Osteoblast (primary cell): ENCODE data around the gene HM13. TPM values are rescaled to one million over a fixed set of nuclear protein-coding genes. Genes with fewer than 3 reads are reported as not detected.
A peak's percentile ranks its signal among the peaks of the same experiment; 100 is the strongest.
"Not testable (repeated sequence)": the region's sequence is repeated elsewhere in the genome, so short reads cannot be mapped to it uniquely, and the experiment has no call there.

Source experiments
- DNase-seq: peaks from one replicate; pipeline ENCODE4 v3.0.0; 2011; ENCODE audit warnings: low spot score, mixed read lengths; ENCODE audit not compliant: insufficient read length; ENCODE audit errors: missing footprints
- H2AFZ ChIP-seq: 2 replicates; pipeline ENCODE4 v1.6.0; 2011; ENCODE audit warnings: mild to moderate bottlenecking, low read length
- H3K27ac ChIP-seq: 2 replicates; pipeline ENCODE4 v1.5.1; 2011; ENCODE audit warnings: mild to moderate bottlenecking, low read depth, low read length, moderate library complexity
- H3K27me3 ChIP-seq: 2 replicates; pipeline ENCODE4 v1.6.0; 2012; ENCODE audit warnings: mild to moderate bottlenecking, control low read depth, inconsistent platforms, low read length, moderate library complexity; ENCODE audit not compliant: insufficient read depth
- H3K36me3 ChIP-seq: 2 replicates; pipeline ENCODE4 v1.5.1; 2011; ENCODE audit warnings: mild to moderate bottlenecking, low read length, control low read depth, moderate library complexity; ENCODE audit not compliant: insufficient read depth
- H3K4me1 ChIP-seq: 2 replicates; pipeline ENCODE4 v1.5.1; 2011; ENCODE audit warnings: mild to moderate bottlenecking, low read length, control low read depth, moderate library complexity; ENCODE audit not compliant: insufficient read depth
- H3K4me2 ChIP-seq: 2 replicates; pipeline ENCODE4 v1.6.0; 2011; ENCODE audit warnings: mild to moderate bottlenecking, low read length; ENCODE audit not compliant: insufficient read depth
- H3K4me3 ChIP-seq: fragments of 200-600 bp; sonication (generic); 3 replicates; pipeline ENCODE4 v1.5.1; 2012; ENCODE audit warnings: mild to moderate bottlenecking, low read length, inconsistent platforms; ENCODE audit not compliant: insufficient read depth
- H3K79me2 ChIP-seq: 2 replicates; pipeline ENCODE4 v1.6.0; 2012; ENCODE audit warnings: mild to moderate bottlenecking, low read length, control low read depth, inconsistent platforms; ENCODE audit not compliant: insufficient read depth
- H3K9me3 ChIP-seq: 2 replicates; pipeline ENCODE4 v1.5.1; 2011; ENCODE audit warnings: low read depth, low read length, control low read depth
- H4K20me1 ChIP-seq: 2 replicates; pipeline ENCODE4 v1.6.0; 2012; ENCODE audit warnings: mild to moderate bottlenecking, low read length, control low read depth; ENCODE audit not compliant: insufficient read depth
- total RNA-seq: library from RNA; depleted of rRNA; stranded (reverse); fragments of >200 nt; gene quantifications from 2 replicates; pipeline ENCODE4 v1.2.3, GENCODE V29; 2012
- TF ChIP-seq, protein P1 (sequence below): IDR thresholded peaks from 2 replicates; pipeline ENCODE4 v1.5.1; 2011; ENCODE audit warnings: mild to moderate bottlenecking, low read depth, low read length, moderate library complexity; ENCODE audit errors: extremely low read depth

HM13 gene
- total RNA-seq, 1 donor = 85.8 TPM

DNA sequence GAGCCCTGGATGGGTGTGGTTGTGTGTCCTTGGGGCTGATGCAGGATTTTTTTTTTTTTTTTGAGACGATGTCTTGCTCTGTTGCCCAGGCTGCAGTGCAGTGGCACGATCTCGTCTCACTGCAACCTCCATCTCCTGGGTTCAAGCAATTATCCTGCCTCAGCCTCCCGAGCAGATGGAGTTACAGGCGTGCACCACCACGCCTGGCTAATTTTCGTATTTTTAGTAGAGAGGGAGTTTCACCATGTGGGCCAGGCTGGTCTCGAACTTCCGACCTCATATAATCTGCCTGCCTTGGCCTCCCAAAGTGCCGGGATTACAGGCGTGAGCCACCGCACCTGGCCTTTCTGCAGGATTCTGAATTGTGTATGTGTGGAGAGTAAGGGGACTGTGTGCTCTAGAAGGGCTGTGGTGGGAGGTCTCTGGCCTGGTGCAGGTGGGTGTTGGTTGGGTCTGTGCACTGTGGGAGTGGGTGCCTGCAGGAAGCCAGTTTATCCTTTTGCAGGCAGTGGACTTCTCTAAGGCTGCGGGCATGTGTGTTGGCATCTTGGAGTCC, 79.8 kb downstream of the HM13 start:
- Histone ChIP-seq H3K9me3 (no peaks in the 10 kb centered on the region), H3K4me1 (peaks cover 25% of the 10 kb centered on the region), H3K36me3 (no peaks in the 10 kb centered on the region), H4K20me1 (no peaks in the 10 kb centered on the region), H3K4me3 (no peak overlapping the region), H2AFZ (no peak overlapping the region), H3K27me3 (no peaks in the 10 kb centered on the region), H3K27ac (no peak overlapping the region), H3K79me2 (no peaks in the 10 kb centered on the region), H3K4me2 (no peak overlapping the region)
- TF ChIP-seq, protein P1, sequence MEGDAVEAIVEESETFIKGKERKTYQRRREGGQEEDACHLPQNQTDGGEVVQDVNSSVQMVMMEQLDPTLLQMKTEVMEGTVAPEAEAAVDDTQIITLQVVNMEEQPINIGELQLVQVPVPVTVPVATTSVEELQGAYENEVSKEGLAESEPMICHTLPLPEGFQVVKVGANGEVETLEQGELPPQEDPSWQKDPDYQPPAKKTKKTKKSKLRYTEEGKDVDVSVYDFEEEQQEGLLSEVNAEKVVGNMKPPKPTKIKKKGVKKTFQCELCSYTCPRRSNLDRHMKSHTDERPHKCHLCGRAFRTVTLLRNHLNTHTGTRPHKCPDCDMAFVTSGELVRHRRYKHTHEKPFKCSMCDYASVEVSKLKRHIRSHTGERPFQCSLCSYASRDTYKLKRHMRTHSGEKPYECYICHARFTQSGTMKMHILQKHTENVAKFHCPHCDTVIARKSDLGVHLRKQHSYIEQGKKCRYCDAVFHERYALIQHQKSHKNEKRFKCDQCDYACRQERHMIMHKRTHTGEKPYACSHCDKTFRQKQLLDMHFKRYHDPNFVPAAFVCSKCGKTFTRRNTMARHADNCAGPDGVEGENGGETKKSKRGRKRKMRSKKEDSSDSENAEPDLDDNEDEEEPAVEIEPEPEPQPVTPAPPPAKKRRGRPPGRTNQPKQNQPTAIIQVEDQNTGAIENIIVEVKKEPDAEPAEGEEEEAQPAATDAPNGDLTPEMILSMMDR = no peak
- DNase-seq = no peak

DNA sequence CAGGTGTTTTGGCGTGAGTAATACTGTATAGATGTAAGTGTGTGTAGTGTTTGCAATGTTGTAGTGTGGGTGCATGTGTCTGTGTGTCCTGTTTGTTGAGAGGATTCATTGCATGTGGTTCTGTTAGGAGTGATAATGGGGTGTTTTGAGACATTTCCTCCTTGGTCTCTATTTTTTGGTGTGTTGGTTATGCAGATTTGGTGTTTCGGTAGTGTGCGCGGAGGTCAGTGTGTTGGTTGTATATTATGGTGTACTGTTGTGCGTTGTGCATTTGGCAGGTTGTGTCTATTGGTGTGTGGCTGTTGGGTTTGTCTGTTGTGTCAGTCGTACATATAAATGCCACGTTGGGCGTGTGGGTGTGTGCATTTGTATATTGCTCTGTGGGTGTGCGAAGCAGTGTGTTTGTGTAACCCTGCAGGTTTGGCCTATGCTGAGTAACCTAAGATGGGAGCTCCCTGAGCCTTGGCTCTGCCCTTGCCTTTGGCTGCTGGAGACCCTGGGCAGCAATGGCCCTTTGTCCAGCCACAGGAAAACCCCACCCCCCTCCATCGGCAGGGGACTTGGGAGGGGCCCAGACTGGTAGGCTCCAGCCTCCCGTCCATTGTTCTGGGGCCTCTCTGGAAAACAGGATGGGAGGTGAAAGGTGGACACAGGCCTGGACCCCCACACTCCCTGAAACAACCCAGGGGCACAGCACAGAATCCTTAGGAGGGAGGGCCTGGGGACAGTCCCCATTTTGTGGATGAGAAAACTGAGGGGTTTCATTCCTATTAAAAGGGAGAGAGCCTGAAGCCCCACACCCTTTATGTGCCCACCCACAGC, 80.5 kb downstream of the HM13 start:
- no peaks in the 10 kb centered on the region for H3K9me3 ChIP-seq
- TF ChIP-seq, protein P1 = no peak
- no peaks in the 10 kb centered on the region for H4K20me1 ChIP-seq
- peak overlapping the region; percentile 5 for H3K4me2 ChIP-seq
- no peaks in the 10 kb centered on the region for H3K27me3 ChIP-seq
- no peaks in the 10 kb centered on the region for H3K79me2 ChIP-seq
- no peaks in the 10 kb centered on the region for H3K36me3 ChIP-seq
- H3K27ac ChIP-seq = peak overlapping the region; percentile 26
- H3K4me3 ChIP-seq = no peak overlapping the region
- DNase-seq = no peak
- H2AFZ ChIP-seq = no peak overlapping the region
- peaks cover 18% of the 10 kb centered on the region for H3K4me1 ChIP-seq

DNA sequence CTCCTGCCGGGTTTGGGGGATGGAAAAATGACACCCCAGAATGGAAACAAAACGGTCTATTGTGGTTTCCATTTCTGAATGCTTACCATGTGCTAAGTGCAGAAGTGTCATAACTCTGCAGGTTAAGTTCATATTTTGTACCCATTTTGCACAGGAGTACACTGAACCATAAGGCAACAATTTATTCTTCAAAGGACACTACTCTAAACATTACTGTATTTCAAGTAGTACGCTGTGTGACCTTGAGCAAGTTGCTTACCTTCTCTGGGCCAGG, 81.1 kb downstream of the HM13 start:
- Histone ChIP-seq H3K4me3 (no peak overlapping the region), H3K4me2 (peak overlapping the region; percentile 5), H2AFZ (no peak overlapping the region), H3K79me2 (no peaks in the 10 kb centered on the region), H3K9me3 (no peaks in the 10 kb centered on the region), H3K27ac (peak overlapping the region; percentile 26), H3K36me3 (no peaks in the 10 kb centered on the region), H3K4me1 (peaks cover 18% of the 10 kb centered on the region), H3K27me3 (no peaks in the 10 kb centered on the region), H4K20me1 (no peaks in the 10 kb centered on the region)
- TF ChIP-seq, protein P1 = no peak
- DNase-seq = no peak

DNA sequence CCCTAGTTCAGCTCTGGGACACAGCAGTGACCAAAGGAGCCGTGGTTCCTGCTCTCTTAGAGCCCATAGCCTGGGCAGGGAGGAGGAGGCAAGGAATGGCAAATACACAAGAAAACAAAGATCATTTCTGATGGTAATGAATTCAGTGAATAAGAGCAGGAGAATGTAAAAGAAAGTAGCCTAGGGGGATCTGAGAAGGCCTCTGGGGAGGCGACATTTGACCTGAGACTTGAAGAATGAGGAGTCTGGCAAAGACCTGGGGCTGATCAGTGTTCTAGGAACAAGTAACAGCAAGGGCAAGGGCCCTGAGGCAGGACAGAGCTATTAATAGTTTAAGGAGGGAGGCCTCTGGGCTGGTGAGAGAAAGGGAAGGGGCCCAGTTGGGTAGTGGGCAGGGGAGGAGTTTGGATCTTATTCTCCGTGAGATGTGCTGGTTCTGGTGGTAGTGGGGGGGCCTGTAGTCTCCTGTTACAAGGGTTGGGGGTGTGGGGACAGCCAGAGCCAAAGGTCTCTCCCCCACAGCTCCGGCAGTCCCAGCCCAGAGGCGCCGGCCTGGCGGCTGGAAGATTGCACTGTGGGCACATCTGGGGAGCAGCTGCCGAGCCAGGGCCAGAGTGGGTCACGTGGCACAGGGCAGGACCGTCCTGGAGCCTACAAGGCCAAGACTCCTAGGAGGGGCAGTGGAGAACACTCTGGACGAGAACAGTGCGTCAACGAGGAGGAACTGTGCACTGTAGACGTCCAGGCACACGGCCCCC, 81.6 kb downstream of the HM13 start:
- TF ChIP-seq, protein P1 = no peak
- peak; percentile 92 for DNase-seq
- H2AFZ ChIP-seq = peak overlapping the region; percentile 83
- H3K36me3 ChIP-seq = no peaks in the 10 kb centered on the region
- no peaks in the 10 kb centered on the region for H3K79me2 ChIP-seq
- H3K27ac ChIP-seq = peak overlapping the region; percentile 26
- H3K4me1 ChIP-seq = peaks cover 18% of the 10 kb centered on the region
- H4K20me1 ChIP-seq = no peaks in the 10 kb centered on the region
- peak overlapping the region; percentile 51 for H3K4me2 ChIP-seq
- no peaks in the 10 kb centered on the region for H3K27me3 ChIP-seq
- no peak overlapping the region for H3K4me3 ChIP-seq
- H3K9me3 ChIP-seq = no peaks in the 10 kb centered on the region

DNA sequence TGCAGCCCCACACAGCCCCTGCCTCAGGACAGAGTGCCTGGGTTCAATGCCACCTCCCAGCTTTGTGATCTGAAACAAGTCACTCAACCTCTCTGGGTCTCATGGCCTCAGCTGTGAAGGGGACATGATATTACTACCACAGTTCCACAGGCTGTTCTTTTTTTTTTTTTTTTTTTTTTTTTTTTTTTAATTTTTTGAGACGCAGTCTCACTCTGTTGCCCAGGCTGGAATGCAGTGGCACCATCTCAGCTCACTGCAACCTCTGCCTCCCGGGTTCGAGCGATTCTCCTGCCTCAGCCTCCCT, 82.1 kb downstream of the HM13 start:
- H3K79me2 ChIP-seq, DNase-seq, H3K36me3 ChIP-seq, H4K20me1 ChIP-seq, H3K9me3 ChIP-seq, H3K4me3 ChIP-seq, H3K27me3 ChIP-seq: not testable (repeated sequence)
- peaks cover 18% of the 10 kb centered on the region for H3K4me1 ChIP-seq
- H2AFZ ChIP-seq = peak overlapping the region; percentile 83
- H3K27ac ChIP-seq = peak overlapping the region; percentile 26
- H3K4me2 ChIP-seq = peak overlapping the region; percentile 51
